ENCODE measurements around the gene EIF4E2.
"Not testable (repeated sequence)": the region's sequence is repeated elsewhere in the genome, so short reads cannot be mapped to it uniquely, and the experiment has no call there.

Gene EIF4E2

GRCh38 chr2:232568161-232568560 is 17.7 kb downstream of the EIF4E2 start:
- DNase-seq (ENCODE audit: low read depth): no peak

DNA sequence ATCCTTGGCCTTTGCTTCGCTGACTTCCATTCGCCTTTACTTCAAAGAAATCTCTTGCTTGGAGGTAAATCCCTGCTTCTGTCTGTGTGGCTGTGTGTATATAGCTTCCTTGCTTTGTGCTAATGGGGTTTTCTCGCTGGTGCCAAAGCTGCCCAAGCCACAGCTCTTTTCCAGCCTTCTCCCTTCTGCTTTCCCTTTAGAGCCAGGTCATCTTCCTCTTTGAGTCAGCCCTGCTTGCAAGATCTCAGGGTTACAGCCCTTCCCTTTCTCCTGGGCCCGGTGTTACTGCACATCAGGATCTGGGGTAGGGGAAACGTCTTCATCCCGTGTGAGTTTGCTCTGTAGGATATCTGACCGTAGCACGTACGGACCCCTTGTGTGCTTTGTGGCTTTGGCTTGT is 19.1 kb downstream of the EIF4E2 start:
- DNase-seq (ENCODE audit: low read depth): no peak

DNA sequence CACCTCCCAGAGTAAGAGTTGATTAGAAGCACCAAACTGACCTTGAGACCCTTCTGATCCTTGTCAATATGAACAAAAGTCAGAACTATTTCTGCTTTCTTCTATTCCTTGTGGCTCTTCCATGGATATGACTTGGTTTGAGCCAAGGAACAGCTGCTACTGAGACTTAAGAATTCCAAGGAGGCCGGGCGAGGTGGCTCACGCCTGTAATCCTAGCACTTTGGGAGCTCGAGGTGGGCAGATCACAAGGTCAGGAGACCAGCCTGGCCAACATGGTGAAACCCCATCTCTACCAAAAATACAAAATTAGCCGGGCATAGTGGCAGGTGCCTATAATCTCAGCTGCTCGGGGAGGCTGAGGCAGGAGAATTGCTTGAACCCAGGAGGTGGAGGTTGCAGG is 20.0 kb downstream of the EIF4E2 start:
- DNase-seq (ENCODE audit: low read depth): not testable (repeated sequence)

DNA sequence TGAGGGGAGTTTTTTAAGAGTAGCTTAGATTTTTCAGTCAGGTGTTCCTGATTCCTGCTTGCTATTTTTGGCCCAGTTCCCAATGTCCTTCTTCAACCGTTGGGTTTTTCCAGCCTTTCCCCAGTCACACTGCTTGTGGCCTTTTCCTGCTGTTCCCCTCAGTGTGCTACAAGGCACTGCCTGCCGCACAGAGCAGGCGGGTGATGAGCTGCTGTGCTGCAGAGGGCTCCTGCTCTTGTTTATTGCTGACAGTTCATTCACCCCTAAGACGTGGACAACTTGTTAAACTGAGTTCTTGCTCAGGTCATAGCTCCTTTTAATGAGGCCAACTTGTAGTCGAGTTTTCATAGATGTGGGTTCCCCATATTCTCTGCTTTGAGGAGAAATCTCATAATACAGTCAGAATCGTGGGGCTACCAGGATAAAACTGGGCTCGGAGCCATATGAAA is 20.6 kb downstream of the EIF4E2 start:
- no peak for DNase-seq (ENCODE audit: low read depth)

- no peak for DNase-seq (ENCODE audit: low read depth)
Measured at GRCh38 chr2:232573042-232573441, 22.6 kb downstream of the EIF4E2 start.

- DNase-seq (ENCODE audit: low read depth): no peak
Measured at GRCh38 chr2:232573771-232574435, 23.4 kb downstream of the EIF4E2 start.

DNA sequence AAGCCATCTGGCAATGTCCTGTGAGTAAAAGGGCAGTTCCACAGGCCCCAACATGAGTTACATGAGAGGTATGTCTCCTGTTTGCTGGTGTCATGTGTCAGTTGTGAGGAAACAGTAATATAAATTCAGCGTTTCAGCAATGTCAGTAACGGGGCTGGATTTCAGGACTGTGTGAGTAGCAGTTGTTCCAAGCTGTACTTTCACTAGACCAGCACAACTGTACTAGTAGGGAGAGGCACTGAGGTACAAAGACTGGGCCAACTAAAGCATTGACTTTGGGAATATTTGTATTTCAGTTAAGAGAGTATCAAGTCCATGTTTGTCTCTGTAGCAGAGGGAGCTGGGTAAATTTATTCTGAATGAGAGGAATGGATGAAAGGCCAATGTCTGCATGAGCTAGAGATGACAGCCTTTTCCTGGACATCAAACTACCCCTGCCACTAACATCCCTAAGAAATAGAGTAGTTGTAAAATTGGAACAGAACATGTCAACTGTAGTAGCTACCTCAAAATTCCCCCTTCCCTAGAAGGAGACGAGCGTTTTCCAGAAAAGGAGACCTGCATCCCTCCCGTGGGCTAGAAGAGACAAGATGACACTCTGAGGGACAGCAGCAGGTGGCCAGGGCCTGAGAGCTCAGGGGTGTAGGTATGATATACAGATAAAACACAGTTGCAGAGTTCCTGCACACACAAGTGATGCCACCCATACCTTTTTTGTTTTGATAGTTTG is 24.4 kb downstream of the EIF4E2 start:
- DNase-seq (ENCODE audit: low read depth): no peak

- no peak for DNase-seq (ENCODE audit: low read depth)
Measured at GRCh38 chr2:232575404-232575746, 24.9 kb downstream of the EIF4E2 start.

GRCh38 chr2:232576995-232577394 is 26.5 kb downstream of the EIF4E2 start:
- no peak for DNase-seq (ENCODE audit: low read depth)

DNA sequence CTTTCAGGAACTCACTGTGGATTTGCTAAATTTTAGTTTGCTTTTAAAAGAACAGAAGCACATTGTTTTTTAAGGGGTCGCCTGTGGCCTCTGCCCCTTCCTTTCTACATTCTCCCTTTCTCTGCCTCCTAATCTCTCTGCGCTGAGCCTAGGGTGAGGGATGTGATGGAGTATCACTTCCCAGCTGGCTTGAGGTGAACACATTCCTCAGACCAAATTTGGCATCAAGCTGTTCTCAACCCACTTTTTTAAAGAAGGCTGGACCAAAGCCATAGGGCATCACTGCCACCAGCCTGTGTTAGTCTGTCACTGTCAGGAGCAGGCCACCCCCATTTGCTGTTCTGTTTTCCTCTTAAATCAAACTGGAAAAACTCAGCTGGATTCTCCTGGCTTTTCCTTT is 27.4 kb downstream of the EIF4E2 start:
- no peak for DNase-seq (ENCODE audit: low read depth)

- no peak for DNase-seq (ENCODE audit: low read depth)
Measured at GRCh38 chr2:232578626-232579025, 28.1 kb downstream of the EIF4E2 start.

DNA sequence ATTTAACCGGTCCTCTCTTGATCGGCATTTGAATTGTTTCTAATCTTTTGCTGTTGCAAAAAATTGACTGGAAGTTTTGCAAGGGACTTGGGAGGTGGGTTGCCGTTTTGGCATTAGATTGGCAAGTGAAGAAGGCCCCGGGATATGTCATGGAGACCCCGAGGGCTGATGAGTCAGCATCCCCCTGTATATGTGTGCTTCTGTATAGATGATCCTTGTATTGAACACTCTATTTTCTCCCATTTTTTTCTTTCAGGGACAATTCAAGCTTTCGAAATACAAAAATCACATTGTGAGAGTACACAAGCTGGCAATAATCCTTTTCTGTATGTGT is 30.1 kb downstream of the EIF4E2 start:
- no peak for DNase-seq (ENCODE audit: low read depth)

DNA sequence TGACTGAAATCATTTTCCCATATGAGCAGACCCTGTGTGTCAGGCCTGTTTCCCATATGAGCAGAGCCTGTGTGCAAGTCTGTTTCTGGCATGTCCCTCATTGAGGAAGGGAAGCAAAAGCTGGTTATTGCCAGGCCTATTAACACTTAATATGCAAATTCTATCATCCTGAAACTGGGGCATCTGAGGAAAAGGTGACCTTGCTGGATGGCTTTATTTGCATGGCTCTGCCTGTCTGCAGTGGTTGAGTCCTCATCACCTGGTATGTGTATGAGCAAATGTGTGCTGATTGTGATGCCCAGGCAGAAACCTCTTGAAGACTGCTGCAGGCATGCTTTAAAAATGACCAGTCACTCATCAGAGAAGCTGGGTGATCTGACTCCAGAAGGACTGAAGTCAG is 31.2 kb downstream of the EIF4E2 start:
- DNase-seq (ENCODE audit: low read depth): no peak

GRCh38 chr2:232584238-232584637 is 33.7 kb downstream of the EIF4E2 start:
- no peak for DNase-seq (ENCODE audit: low read depth)

- no peak for DNase-seq (ENCODE audit: low read depth)
Measured at GRCh38 chr2:232586943-232587505, 36.5 kb downstream of the EIF4E2 start.

DNA sequence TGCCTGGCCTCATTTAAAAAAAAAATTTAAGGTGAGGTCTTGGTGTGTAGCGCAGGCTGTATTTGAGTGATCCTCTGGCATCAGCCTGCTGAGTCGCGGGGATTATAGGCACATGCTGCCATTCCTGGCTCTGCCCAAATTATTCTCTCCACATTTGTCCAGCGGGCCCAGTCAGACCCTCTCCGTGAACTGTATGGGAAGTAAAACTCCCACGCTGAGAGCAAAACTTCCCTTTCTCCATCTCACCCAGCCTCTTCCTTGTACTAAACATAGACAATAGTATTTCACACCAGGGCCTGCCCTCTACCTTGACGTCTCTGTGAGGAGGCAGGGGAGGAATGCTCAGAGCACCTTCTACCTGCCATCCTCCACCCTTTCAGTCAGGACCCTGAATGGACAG is 37.0 kb downstream of the EIF4E2 start:
- no peak for DNase-seq (ENCODE audit: low read depth)

- no peak for DNase-seq (ENCODE audit: low read depth)
Measured at GRCh38 chr2:232588031-232588430, 37.5 kb downstream of the EIF4E2 start.

DNA sequence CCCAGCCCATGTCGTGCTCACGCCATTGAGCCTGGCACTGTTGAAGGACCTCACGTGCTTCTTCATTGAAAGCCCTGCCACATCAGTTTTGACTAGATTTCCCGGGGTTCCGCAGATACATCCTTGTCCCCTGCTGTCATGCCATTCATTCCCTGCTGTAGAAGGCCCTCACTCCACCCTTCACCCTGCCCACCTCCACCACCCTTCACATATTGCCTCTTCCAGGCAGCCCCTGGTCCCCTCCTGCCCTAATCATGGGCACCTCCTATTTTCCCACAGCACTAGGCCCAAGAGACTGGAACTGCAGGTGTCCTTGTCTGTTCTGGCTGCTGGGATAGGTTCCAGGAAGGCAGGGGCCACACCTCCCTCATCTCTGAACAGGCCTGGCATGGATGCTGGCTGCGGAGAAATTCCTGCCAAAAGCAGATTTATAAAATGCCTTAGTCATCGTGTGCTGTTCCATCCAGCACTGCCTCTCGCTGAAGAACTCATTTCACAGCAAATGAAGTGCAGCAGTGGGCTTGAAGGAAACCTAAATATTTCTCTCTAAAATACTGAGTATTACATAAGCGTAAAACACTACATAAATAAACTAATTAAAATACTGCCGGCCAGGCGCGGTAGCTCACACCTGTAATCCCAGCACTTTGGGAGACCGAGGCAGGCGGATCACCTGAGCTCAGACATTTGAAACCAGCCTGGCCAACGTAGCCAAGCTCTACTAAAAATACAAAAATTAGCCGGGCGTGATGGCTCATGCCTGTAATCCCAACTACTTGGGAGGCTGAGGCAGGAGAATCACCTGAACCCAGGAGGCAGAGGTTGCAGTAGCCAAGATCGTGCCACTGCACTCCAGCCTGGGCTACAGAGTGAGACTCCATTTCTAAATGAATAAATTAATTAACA is 38.4 kb downstream of the EIF4E2 start:
- DNase-seq (ENCODE audit: low read depth): no peak

- no peak for DNase-seq (ENCODE audit: low read depth)
Measured at GRCh38 chr2:232592772-232593395, 42.4 kb downstream of the EIF4E2 start.

DNA sequence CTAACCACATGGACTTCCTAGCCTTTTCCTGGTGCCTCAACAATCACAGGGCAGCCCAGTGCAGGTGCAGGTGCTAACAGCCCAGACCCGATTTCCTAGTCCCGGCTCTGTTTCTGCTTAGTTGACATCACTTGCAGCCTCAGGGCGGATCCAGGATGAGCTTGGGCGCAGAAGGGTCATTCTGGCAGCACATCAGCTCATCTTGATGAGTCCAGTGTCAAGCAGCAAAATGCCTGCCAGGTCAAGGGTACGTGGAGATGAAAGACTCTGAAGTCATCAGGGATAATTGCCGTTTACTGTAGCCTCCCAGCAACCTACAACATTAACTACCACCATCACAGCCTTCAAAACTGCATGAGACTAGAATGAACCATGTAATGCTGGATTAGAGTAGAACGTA is 43.5 kb downstream of the EIF4E2 start:
- no peak for DNase-seq (ENCODE audit: low read depth)

GRCh38 chr2:232597362-232598079 is 47.0 kb downstream of the EIF4E2 start:
- DNase-seq (ENCODE audit: low read depth): no peak

DNA sequence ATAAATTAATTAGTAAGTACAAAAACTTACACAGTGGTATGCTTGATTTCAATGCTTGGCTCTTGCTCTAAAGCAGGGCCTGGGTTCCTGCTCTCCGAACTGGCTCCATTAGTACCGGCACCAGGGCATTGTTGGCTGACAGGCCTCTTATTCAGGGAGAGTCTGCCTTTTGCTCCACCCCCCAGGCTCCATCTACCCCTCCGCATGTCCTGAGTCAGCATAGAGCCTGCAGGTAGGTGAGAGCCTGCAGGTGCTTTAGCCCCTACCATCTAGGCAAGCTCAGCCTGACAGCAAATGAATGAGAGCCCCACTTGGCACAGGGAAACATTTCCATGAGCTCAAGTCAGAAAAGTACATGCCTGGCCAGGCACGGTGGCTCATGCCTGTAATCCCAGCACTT is 47.8 kb downstream of the EIF4E2 start:
- no peak for DNase-seq (ENCODE audit: low read depth)
